Medulla oblongata (tissue), 1 donor: ENCODE measurements around the gene GRIK5.
A peak's percentile ranks its signal among the peaks of the same experiment; 100 is the strongest.

Experiments used
- DNase-seq: peaks from one replicate; pipeline ENCODE4 v3.0.0-alpha.2; 2015; ENCODE audit errors: extremely low spot score

The GRIK5 gene

DNA sequence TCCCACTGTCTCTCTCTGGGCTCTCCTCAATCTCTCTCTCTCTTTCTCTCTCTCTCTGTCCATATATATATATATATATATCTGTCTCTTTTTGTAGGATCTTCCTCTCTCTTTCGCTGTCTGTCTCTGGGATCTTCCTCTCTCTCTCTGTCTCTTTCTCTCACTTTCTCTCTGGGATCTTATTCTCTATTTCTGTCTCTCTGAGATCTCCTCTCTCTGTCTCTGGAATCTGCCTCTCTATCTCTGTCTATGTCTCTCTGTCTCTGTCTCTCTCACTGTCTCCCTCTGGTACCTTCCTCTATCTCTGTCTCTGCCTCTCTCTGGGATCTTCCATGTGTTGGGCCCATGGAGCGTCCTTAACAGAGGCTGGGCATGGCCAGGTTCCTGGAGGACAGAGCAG lies 79.4 kb downstream of the GRIK5 start:
- DNase-seq = no peak

DNA sequence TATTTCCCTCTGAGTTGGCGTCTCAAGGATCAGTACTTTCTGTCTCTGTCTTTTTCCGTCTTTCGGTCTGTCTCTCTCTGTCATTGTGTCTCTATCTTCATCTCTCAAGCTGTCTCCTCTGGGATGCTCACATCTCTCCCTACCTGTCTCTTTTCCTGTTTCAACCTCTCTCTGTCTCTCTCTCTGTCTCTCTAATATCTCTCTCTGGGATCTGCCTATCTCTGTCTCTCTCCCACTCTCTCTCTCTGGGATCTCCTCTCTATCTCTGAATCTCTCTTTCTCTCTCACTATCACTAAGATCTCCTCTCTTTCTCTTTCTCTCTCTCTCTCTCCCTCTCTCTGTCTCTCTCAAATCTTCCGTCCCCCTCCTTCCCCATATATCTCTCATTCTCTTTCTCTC lies 80.0 kb downstream of the GRIK5 start:
- no peak for DNase-seq

DNA sequence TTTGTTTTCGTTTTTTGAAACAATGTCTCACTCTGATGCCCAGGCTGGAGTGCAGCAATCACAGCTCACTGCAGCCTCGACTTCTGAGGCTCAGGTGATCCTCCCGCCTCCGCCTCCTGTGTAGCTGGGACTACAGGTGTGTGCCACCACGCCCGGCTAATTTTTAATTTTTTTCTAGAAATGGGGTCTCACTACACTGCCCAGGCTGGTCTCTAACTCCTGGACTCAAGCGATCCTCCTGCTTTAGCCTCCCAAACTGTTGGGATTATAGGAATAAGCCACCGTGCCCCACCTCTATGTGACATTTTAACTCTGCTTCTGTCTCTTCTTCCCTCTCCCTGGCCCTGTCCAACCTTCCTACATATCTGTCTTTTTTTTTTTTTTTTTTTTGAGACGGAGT lies 81.1 kb downstream of the GRIK5 start:
- no peak for DNase-seq

DNA sequence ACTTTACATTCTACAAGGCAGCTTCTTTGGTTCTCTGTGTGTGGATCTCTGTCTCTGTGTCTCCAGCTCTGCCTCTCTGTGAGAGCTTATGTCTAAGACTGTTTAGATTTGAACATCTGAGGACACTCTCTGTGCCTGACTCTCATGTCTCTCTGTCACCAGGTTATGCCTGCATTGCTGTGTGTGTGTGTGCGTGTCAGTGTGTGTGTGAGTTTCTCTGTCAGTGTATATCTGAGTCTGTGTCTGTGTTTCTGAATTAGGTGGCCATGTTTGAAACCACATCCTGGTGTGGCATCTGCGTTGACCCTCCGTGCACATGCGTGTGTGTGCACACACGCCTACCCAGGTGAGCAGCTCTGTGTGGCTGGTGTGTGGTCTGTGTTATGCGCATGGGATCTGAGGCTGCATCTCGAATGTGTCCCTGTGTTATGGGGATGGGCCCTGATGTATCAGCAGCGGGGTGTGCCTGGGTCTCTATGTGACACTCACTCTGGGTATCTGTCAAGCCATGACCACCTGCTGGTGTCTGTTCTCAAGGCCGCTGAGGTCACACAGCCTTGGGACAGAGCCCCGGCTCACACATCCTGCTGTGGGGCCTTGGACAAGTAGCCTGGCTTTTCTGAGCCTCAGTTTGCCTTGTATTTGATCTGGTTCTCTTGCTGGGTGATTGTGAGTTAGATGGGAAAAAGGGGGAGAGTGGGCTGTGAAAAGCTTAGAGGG lies 82.7 kb downstream of the GRIK5 start:
- DNase-seq = no peak

DNA sequence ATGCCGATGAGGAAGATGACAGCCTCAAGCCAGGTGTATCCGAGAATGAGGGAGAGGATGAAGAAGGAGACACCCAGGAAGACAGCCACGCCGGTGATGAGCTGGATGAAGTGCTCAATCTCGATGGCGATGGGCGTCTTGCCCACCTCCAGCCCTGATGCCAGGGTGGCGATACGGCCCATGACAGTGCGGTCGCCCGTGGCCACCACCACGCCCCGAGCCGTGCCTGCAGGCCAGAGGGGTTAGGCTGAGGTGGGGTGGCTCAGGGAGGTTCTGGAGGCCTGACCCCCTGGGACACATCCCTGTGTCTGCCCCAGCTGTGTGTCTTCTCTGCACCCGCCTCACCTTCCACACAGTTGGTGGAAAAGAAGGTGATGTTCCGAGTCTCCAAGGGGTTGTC lies 85.0 kb downstream of the GRIK5 start:
- DNase-seq = no peak

DNA sequence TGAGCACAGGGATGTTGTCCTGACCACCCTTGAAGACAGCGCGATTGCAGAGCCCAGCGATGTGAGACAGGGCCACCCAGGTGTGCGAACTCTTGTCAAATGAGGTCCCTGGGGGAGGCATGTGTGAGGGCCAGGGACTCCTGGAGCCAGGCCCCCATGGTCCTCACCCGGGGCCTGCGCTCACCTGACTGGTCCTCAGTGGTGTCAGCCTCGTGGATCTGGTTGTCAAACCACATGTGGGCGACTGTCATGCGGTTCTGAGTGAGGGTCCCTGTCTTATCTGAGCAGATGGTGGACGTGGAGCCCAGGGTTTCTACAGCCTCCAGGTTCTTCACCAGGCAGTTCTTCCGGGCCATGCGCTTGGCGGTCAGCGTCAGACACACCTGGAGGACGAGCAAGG lies 88.3 kb downstream of the GRIK5 start:
- DNase-seq = no peak

DNA sequence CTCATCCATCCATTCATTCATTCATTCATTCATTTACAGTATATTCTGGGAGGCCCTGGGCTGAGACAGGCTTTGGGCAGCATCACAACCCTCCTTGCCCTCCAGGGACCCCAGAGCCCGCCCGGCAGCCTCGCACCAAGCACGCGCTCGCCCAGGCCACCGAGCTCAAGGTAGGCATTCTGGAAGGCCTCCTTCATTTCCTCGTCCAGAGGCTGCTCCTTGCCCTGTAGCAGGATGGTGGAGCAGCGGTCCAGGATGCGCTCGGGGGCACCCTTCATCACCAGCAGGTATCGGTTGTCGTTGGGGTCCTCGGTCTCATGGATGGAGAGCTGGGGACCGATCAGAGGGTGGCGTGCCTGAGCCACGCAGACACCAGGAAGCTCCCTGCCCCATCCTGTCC lies 91.5 kb downstream of the GRIK5 start:
- no peak for DNase-seq

DNA sequence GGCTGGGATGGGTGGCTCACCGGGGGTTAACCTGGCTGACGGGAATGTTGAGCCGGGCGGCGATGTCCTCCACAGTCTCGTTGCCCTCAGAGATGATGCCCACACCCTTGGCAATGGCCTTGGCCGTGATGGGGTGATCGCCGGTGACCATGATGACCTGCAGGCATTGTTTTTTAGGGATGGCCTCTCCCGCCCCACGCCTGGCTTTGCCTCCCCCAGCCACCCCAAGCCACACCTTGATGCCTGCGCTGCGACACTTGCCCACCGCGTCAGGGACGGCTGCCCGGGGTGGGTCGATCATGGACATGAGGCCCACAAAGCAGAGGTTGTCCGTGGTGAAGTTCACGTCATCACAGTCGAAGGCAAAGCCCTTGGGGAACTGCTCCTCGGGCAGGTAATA lies 92.1 kb downstream of the GRIK5 start:
- no peak for DNase-seq

DNA sequence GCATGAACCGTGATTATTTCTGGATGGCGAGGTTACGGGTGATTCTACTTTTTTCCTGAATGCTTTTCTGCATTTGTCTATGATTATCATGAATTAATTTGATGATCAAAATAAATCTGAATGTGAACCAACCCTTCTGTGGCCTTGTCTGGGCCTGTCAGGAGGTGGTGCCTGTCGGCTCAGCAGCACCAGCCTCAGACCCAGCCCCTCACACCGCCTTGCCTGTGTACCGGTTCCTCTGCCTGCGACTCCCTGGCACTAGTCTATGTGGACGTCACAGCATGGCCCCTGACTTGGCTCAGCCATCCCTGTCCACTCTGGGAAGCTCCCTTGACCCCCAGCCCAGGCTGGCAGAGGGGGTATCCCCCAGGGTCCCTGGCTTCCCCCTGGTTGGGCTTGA lies 95.4 kb downstream of the GRIK5 start:
- no peak for DNase-seq

DNA sequence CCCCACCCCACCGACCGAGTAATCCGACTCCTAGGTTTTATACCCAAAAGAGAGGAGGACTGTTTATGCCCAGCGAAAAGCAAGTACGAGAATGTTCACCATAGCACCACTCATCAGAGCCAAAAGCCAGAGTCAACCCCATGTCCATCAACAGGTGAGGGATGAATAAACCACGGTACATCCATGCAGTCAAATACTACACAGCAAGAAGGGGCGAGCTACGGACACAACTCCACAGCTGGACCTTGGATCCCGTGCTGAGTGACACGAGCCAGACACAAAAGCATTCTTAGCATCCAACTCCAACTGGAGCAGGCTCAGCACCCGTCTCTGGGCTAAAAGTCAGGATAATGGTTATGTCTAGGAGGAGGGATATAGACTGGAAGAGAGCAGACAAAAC lies 98.6 kb downstream of the GRIK5 start:
- no peak for DNase-seq

DNA sequence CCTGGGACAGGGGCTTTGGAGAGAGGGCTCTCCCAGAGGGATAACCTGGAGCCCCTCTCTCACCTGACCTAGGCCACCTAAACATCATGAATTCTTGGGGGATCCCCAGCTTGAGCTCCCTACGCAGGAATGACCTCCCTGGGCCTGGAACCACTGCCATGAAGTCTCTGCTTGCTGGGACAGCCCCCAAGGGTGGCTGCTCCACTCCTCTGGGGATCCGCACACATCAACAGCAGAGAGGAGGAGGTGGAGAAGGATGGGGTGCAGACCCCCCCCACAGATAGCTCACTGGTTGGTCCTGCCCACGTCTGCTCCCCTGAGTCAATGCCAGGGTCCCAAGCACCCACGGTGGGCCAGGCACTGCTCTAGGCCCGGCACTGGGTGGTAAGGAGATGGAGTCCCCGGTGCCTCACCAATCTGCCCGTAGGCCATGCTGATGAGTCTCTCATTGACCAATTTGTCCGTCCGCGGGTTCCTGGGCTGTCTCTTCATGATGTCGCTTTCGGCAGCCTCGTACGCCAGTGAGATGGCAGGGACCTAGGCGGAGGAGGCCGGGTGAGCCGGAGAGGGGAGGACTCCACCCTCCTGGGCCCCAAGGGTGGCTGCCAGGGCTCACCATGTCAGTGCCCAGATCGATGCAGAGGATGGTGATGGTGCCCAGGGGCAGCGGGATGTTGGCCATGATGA lies 100.1 kb downstream of the GRIK5 start:
- no peak for DNase-seq

DNA sequence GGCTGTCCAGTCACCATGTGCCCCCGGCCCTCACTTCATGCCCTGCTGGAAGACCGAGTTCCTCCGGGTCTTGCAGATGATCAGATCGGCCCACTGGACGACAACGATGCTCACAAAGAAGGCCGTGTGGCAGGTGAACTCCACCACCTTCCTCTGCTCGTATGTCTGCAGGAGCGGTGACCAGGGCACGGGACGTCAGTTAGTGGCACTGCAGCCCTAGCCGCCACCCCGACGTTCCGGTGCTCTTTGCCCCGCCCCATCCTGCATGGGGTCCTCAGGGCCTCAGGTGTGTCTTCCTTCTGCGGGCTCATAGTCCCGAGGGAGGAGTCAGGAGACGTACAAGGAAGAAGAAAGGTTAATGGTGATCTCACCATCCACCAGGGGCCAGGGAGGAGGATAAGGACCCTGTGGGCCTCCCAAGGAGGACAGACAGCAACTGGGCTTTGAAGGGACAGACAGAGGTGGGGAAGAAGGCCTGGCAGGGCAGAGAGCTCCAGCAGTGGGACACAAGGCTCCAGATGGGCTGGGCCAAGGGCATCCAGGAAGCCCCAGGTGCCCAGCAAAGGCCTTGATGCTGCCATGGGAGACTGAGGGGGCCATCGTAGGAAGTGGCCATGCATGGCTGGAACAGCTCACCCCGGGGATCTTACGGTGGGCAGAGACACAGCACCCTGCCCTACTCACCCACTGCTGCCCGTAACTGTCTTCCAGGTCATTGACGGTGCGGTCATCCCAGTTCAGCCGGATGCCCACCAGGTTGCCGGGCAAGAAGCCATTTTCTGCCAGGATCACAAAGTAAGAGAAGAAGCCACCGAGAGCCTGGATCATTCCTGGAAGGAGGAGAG lies 101.0 kb downstream of the GRIK5 start:
- no peak for DNase-seq

DNA sequence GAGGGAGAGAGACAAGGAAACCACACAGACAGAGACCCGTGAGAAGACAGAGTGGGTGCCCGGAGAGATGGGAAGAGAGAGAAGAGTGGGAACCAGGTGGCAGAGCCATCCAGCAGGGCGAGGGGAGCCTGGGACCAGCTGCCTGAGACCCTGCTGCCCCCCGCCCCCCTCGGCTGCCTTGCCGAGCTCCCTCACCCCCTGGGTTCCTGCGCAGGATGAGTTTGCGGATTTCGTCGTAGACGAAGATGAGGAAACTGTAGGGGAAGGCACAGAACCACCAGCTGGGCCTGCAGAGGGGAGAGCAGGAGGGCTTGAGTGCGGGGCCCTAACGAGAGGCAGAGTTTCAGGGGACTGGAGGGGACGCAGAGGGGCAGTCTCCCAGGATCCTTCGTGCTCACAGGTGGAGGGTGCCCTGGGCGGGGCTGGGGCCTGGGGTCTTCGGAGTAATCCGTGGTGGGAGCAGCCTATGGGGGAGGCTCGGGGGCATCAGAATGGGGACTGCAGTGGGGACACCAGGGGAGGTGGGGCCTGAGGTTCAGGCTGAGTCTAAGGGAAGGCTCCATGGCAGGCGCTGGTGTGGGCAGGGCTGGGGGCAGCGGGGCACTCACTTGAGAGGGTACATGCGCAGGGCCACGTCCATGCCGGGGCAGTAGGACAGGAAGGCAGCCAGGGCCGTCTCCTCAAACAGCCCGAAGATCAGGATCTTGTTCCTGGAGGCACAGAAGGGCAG lies 102.8 kb downstream of the GRIK5 start:
- DNase-seq = no peak

DNA sequence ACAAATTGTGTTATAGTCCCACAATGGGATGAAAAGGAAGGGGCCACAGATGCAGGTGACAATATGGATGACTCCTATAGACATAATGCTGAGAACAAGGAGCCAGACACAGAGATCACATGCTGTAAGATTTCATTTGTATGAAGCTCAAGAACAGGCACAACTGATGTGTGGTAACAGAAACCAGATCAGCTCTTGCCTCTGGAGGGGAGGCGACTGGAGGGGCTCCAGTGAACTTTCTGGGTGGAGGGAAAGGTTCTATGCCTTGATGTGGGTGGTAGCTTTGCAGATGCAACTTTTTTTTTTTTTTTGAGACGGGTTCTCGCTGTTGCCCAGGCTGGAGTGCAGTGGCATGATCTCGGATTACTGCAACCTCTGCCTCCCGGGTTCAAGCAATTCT lies 104.9 kb downstream of the GRIK5 start:
- DNase-seq = no peak

DNA sequence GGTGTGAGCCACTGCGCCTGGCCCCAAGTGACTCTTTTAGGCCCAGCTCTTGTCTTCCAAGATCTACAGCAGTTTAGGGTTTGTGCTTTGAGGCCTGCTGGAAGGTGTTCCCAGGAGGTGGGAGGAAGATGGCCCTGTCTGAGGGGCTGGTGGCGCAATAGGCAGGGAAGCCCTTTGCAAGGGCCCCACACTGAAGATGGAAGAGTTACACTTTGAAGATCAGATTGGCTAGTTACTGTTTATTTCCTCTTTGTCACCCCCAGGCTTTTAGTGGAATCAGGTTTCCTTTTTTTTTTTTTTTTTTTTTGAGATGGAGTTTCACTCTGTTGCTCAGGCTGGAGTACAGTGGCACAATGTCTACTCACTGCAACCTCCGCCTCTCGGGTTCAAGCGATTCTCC lies 109.0 kb downstream of the GRIK5 start:
- DNase-seq = no peak

DNA sequence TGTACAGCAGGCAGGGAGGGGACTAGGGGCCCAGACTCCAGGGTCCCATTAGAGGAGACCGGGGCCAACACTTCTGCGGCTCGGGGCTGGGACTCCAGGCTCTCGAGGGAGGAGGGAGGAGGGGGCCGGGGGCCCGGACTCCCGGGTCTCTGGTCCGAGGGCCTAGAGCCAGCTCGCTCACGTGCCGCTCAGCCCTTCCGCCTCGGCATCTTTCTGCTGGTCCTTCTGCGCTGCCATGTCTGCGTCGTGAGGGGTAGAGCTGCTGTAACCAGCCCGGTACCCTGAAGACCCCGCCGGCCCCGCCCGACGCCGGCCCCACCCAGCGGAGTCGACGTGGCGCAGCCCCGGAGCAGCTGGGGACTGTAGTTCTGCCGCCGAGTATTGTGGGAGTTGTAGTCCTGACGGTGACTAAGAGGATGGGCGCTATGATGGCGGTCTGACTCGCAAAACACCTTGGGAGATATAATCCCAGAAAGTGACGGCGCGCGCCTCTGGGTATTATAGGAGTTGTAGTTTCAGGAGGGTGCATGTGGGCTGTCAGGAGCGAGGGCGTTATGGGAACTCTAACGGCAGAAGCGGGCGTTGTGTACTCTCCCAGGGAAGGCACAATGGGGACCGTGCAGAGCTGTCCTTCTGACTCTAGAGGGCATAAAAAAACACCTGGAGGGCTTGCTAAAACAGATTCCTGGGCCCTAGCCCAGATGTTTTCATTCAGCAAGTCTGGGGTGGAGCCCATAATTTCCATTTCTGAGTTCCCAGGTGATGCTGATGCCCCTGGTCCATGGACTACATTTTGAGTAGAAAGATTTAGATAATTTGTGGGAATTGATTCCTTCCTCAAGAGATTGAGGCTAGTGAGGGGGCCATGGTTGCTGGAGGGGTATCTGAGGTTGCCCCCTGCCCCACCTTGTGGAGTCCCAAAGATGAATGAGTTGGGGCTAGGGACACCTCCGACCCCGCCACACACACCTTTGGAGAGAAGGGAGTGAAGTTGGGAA lies 110.7 kb downstream of the GRIK5 start, which contains the start of gene RABAC1:
TSS of gene RABAC1 (minus strand) at position 266 of the 998 bp plus-strand sequence. CDS start at position 237, 29 bp downstream.
- peak; percentile 93 for DNase-seq

DNA sequence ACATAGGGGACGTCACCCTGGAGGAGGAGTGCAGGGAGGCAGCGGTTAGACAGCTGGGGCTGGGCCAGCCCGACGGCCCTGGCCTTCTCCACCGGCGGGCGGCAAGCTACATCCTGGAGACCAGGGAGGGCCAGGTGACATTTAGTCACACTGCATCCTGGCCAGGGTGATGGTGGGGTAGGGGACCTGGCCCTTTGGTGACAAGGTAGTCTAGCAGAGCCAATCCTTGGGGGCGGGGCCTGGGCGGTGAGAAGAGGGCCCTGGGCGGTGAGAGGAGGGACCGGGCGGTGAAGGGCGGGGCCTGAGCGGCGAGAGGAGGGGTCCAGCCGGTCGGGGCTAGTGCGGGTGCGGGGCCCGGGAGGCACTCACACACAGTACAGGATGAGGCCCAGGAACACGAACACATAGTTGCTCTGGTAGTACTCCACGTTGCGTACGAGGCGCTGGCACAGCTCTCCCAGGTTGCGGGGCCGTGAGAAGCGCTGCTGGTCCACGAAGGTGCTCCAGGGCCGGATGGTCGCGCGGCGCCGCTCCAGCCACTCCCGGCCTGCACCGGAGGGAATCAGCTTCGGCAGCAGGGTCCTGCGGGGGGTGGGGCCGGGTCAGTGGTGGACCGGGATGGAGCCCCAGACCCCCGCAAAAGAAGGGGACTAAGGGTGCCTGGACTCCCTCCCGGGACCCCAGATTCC lies 111.5 kb downstream of the GRIK5 start:
- peak; percentile 69 for DNase-seq

DNA sequence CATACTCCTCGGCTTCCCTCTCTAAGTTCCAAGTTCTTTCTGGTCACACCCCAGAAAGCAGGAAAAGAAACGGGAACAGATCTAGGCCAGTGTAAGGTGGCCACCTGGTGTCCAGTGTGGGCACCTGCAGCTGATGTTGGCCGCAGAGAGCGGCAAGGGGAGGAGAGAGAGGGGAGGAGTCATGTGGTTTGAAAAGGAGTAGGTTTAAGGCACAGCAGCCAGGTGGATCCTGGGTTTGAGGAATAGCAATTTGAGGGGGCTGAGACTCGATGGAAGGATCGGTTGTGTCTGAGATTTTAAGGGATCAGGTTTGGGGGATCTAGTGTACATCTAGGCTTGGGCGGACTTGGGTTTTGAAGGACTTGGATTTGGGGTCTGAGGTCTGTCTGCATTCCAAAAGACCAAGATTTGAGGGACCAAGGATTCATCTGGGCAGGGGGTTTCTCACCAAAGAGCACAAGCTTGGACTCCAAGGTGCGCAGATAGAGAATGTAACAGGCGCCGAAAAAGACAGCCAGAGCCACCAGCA lies 112.1 kb downstream of the GRIK5 start:
- DNase-seq = peak; percentile 78

DNA sequence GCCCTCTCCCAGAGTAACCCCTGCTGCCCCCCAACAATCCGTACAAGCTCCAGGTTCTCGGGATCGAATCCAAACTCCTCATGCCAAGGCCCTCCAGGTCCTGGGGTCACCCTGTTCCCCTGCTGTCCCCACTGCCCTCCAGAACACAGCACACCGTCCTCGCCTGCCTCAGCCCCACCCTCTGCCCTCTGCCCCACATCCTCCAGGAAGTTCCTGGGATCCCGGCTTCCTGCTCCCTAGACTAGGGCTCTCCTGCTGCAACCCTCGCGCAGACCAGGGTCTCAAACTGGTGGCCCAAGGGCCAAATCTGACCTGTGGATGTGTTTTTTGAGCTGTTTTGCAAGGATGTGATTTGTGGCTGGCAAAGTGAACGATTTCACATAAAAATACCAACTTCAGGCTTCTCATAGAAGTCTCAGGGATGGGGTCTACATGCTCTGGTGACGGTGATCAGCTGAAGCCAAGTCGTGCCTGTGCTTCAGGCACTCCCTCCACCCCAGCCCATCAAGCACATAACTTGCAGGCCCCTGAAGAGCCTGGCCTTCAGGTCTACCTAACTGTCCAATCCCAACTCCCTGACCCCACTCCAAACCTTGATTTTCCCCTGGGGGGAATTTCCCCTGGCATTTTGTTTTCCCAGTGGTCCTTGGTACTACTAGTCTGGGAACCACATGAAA lies 112.7 kb downstream of the GRIK5 start:
- DNase-seq = no peak
